ENCODE results near the gene CWC27. TPM values are rescaled to one million over a fixed set of nuclear protein-coding genes. Genes with fewer than 3 reads are reported as not detected.

CWC27 gene
- 15.2 to 16.6 TPM (median 16.1 TPM) in 5 replicates for total RNA-seq (2022; extraction: Qiagen RNA extraction)

GRCh38 chr5:64768358-64769312, at the start of gene CWC27, which contains the start of gene SREK1IP1:
Gene CWC27, plus strand, starts transcription at chr5:64768930. Its CDS starts 217 bp downstream, at chr5:64769147.
Gene SREK1IP1, minus strand, starts transcription at chr5:64768691. Its CDS starts 174 bp downstream, at chr5:64768517.

Other genes starting within 250 kb of the CWC27 start
- not detected in 5 replicates for gene SHISAL2B, start 78.4 kb upstream of the CWC27 start, total RNA-seq (2022; extraction: Qiagen RNA extraction)
- 7.7 to 10.9 TPM (median 8.2 TPM) in 5 replicates for gene SREK1IP1, start 239 bp upstream of the CWC27 start, total RNA-seq (2022; extraction: Qiagen RNA extraction)

Measured in A549 treated with dexamethasone at 1 μM for 4 hours (cell line).